AG04449 (cell line): ENCODE measurements around the gene PLXDC1.

ENCODE experiments used
- CTCF ChIA-PET: fragments of 350-600 bp; formaldehyde crosslinking; extraction: SDS; loops from one replicate; lab custom pipeline; 2021; ENCODE audit warnings: antibody characterized with exemption; lab: Yijun Ruan, JAX
- POLR2A ChIA-PET: fragments of 400-600, 350-600 bp; formaldehyde crosslinking; extraction: SDS; loops from one replicate; lab custom pipeline; 2020; ENCODE audit warnings: antibody characterized with exemption, inconsistent platforms; lab: Yijun Ruan, JAX
- DNase-seq: peaks from one replicate; pipeline ENCODE4 v3.0.0-alpha.2; 2010; ENCODE audit warnings: low read depth, low spot score
- H3K4me3 ChIP-seq: 2 replicates; pipeline ENCODE4 v1.5.1; 2011; ENCODE audit warnings: low read depth, mild to moderate bottlenecking, control low read depth, low read length
- TF ChIP-seq, protein P1 (sequence below): IDR thresholded peaks from one replicate; pipeline ENCODE4 v1.5.1; 2011; ENCODE audit warnings: mild to moderate bottlenecking, moderate library complexity, low read length, control low read depth, inconsistent platforms; ENCODE audit not compliant: insufficient read depth; ENCODE audit errors: missing control alignments

PLXDC1 gene

DNA sequence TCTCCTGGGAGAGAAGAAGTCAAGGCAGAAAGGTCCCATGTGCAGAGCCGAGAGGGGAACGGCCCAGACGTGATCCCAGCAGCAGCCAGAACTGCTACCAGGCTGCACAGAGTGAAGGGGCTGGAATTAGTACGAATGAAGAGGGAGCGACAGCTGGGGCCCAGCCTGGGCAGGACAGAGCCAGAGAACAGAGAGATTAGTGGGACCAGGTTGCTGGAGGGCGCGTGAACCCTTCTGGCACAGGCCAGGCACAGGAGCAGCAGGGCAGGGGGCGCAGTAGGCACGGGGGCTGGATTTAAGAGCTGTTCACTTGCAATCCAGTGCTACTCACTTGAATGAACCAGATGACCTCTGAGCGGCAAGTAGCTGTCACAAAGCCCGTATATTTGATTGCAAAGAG, 66.9 kb downstream of the PLXDC1 start:
- TF ChIP-seq, protein P1, sequence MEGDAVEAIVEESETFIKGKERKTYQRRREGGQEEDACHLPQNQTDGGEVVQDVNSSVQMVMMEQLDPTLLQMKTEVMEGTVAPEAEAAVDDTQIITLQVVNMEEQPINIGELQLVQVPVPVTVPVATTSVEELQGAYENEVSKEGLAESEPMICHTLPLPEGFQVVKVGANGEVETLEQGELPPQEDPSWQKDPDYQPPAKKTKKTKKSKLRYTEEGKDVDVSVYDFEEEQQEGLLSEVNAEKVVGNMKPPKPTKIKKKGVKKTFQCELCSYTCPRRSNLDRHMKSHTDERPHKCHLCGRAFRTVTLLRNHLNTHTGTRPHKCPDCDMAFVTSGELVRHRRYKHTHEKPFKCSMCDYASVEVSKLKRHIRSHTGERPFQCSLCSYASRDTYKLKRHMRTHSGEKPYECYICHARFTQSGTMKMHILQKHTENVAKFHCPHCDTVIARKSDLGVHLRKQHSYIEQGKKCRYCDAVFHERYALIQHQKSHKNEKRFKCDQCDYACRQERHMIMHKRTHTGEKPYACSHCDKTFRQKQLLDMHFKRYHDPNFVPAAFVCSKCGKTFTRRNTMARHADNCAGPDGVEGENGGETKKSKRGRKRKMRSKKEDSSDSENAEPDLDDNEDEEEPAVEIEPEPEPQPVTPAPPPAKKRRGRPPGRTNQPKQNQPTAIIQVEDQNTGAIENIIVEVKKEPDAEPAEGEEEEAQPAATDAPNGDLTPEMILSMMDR = no peak
- DNase-seq = no peak
- ChIA-PET POLR2A (no interaction called here), CTCF (interaction anchor here (0.8 kb wide), 1 partner anchor 67 kb away, joined by 5 read pairs; the partner anchor contains the start of gene PLXDC1)
- H3K4me3 ChIP-seq = no peak overlapping the region

DNA sequence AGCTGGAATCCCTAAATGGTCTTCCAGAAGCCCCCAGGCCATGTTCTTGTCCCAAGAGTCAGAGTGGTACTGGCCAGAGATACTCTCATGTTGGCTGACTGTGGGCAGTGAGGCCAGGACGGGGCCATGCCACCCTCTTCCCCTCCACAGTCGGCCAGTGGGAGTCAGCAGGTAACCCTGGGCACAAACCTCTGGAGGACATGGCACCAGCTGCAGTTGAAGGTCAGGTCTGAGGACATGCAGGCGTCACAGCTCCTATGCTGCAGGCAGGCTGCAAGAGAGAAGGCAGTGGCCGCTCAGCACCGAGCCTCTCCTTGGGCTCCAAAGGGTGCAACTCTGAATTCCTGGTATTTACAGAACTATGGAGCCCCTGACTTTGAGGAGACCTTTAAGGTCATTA, 68.2 kb downstream of the PLXDC1 start:
- CTCF ChIA-PET = interaction anchor here (1.8 to 1.9 kb wide), 2 partner anchors 9 to 13 kb away, joined by 4 to 5 read pairs; no protein-coding TSS in a partner anchor
- POLR2A ChIA-PET = no interaction called here

DNA sequence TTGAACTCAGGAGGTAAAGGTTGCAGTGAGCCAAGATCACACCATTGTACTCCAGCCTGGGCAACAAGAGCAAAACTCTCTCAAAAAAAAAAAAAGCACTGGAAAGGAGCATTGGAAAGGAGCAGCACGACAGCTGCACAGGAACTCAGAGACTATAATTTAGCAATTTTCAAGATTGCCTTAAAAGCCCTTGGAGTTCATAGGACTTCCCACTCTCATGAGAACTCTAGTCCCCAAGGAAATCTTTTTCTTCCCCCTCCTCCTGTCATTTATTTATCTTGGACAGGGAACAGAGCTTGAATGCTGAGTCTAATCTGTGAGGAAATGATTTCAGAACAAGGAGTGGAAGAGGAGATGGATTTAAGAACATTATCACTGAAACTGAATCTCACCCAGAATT, 69.0 kb downstream of the PLXDC1 start:
- no peak overlapping the region for H3K4me3 ChIP-seq
- POLR2A ChIA-PET = no interaction called here
- TF ChIP-seq, protein P1 = no peak
- DNase-seq = no peak
- CTCF ChIA-PET = interaction anchor here (0.8 to 1.9 kb wide), 5 partner anchors 9 to 99 kb away, joined by 3 to 5 read pairs (median 3); no protein-coding TSS in a partner anchor

More for the DNA sequence above, 68.2 kb downstream of the PLXDC1 start:
- H3K4me3 ChIP-seq = no peak overlapping the region
- TF ChIP-seq, protein P1 = no peak
- no peak for DNase-seq

DNA sequence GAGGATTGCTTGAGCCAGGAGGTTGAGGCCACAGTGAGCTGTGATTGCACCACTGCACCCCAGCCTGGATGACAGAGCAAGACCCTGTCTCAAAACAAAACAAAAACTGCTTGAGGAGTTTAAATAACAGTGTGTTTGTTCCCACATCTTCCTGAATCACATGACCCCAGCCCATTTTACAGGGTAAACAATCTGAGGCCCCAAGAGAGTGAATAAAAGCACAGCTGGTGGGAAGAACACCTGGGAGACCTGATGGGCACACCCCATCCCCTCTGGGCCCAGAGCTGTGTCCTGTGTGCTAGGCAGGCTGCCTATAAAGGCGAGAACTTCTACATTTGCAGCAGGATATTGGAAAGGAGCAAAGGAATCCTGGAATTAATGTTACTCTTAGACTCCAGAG, 69.6 kb downstream of the PLXDC1 start:
- no peak for DNase-seq
- H3K4me3 ChIP-seq = no peak overlapping the region
- CTCF ChIA-PET = interaction anchor here (1.0 to 1.9 kb wide), 4 partner anchors 10 to 99 kb away, joined by 3 to 5 read pairs (median 4); no protein-coding TSS in a partner anchor
- POLR2A ChIA-PET = no interaction called here
- TF ChIP-seq, protein P1 = no peak

DNA sequence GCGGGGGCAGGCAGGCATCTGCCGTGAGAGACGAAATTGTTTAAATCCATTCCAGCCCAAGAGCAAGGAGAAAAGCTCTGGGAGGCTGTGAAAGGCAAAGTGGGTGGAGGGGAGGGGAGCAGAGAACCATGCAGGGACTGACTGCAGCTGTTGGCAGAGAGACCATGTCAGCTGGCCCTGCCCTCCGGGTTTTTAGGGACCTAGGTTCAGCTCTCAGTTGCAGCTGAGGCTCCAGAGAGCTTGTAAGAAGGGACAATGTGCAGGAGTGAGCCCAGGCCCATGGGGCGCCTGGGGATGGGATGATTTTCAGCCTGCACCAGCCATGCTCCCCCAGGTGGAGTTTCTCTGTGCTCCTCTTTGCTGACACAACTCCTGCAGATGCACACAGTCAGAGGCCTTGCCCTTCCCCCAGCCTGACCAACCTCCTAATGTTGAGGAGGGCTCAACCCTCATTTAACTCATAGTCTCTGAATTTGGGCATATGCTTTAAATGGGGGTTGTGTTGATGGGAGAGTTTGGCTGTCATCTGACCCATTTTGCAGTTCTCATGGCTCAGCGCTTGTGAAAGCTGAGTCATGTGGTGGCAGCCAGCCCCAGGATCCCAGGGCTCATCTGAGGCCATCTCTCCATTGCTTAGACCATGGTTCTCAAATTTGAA, 70.9 kb downstream of the PLXDC1 start:
- H3K4me3 ChIP-seq = no peak overlapping the region
- TF ChIP-seq, protein P1 = no peak
- CTCF ChIA-PET = interaction anchor here (0.8 to 2.0 kb wide), 4 partner anchors 10 to 73 kb away, joined by 3 to 7 read pairs (median 4); no protein-coding TSS in a partner anchor
- POLR2A ChIA-PET = no interaction called here
- no peak for DNase-seq

DNA sequence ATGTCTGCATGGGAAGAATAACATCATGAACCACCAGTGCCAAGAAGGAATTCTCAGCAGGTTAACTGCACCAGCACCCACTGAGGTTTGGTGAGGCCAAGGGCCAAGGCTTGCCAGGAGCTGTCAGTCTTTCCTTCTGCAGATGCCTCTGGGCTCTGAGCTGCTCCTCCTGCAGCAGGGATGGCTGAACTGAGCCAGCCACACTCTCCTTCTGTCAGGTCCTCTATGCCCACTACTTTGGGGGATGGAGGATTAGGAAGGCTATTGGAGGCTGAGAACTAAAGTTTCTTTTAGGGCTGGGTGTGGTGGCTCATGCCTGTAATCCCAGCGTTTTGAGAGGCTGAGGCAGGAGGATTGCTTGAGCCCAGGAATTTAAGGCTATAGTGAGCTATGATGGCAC, 71.6 kb downstream of the PLXDC1 start:
- ChIA-PET CTCF (interaction anchor here (0.8 to 2.0 kb wide), 5 partner anchors 9 to 97 kb away, joined by 3 to 7 read pairs (median 4); no protein-coding TSS in a partner anchor), POLR2A (interaction anchor here (0.6 kb wide), 1 partner anchor 68 kb away, joined by 3 read pairs; no protein-coding TSS in a partner anchor)
- TF ChIP-seq, protein P1 = no peak
- H3K4me3 ChIP-seq = no peak overlapping the region
- no peak for DNase-seq
